IPS-NIHi7 (cell line): Measurements from ENCODE around the gene LTBP2.
A peak's percentile ranks its signal among the peaks of the same experiment; 100 is the strongest.
"Not testable (repeated sequence)": the region's sequence is repeated elsewhere in the genome, so short reads cannot be mapped to it uniquely, and the experiment has no call there.

Experiments
- DNase-seq: peaks from one replicate; pipeline ENCODE4 v3.0.0; 2012; ENCODE audit warnings: mixed read lengths; ENCODE audit errors: extremely low spot score

LTBP2 gene

DNA sequence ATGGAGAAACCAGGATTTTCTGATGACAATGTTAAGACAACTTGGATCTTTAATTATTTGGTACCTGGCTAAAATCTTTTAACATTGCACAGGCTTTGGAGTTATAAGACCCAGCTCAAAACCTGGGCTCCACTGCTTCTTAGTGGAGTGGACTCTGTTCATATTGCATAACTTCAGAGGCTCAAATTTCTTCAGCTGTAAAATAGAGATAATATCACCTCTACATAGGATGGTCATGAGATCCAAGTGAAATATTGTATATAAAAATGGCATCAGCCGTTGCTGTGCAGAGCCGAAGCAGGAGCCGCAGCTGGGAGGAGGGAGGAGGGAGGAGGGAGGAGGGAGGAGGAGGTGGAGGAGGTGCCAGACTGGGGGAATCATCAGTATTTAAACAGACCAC lies 129.5 kb downstream of the LTBP2 start:
- no peak for DNase-seq

DNA sequence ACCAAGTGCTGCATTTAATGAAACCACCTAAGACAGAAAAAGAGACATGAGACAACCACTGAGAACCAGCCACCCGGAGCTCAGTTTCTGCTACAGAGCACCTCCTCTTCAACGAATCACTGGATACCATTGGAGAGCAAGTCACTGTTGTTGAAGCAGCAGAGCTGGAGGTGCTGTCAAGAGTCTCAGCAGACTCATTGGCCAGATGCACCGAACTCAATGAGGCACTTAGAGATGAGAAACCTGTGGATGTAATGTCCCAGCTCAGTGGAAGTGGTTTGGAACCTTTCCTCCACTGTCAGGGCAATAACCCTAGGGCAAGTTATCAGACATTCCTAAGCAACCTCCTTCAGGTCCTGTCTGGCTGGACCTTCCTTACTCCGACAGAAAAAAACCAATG lies 132.0 kb downstream of the LTBP2 start:
- no peak for DNase-seq

DNA sequence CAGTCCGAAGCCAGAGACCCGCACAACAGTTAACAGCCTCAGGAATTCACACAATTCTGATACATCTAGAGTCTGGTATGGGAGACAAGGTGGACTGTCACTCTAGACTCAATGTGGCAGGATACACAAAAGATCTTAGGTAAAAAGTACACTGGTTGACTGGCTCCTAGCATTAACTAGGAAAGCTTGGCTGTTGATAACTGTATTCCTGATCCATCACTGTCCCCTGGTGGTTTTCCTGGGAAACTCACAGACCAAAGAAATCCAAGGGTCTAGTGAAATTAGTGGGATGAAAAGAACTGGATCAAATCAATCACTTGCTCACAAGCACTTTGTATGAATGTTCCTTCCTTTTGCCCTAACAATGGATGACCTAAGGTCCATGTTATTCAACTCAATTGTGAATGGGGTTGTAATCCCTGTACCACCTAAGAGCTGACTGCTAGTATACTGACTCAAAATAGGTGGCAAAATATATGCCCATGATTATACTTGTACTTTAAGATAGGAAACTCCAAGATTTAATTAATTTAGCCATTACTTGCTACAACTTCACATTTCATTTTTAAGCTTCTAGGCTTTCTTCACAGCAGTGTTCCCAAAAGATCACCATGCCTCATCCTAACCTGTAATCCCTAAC lies 132.9 kb downstream of the LTBP2 start:
- peak; percentile 60 for DNase-seq

DNA sequence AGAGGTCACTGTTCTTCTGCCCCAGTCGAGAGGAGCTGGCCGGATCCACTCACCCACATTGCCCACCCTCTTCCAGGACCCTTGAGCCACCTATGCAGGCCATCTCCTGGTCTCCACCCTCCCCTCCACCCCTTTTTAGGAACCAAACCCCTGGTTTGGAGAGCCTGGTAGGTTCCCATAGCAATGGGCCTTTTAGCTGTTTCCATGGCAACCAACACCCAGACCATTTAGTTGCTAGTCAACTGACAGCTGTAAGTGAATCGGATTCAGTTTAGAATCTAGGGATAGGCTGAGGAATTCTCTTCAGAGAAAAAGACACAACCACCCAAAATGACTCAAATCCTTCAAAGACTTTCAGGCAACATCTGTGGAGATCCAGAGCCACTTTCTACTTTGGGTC lies 135.4 kb downstream of the LTBP2 start:
- no peak for DNase-seq

DNA sequence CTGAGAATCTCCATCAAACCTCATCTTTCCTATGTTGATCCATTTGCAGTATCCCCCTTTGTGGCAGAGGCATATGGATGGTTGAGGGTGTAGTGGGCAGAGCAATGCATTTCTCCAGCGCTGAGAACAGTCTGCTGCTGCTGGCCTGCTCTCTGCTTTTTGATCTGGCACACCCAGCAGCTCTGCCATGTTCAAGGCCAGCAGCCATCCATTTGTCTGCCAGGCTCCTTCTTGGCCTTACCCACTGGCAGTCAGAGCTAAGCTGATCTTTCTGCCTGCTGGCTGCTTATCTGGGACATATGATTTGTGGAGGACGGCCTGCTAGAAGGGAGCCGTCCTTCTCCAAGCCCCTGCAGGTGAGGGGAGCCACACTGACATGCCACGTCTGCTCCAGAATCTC lies 135.9 kb downstream of the LTBP2 start:
- no peak for DNase-seq

DNA sequence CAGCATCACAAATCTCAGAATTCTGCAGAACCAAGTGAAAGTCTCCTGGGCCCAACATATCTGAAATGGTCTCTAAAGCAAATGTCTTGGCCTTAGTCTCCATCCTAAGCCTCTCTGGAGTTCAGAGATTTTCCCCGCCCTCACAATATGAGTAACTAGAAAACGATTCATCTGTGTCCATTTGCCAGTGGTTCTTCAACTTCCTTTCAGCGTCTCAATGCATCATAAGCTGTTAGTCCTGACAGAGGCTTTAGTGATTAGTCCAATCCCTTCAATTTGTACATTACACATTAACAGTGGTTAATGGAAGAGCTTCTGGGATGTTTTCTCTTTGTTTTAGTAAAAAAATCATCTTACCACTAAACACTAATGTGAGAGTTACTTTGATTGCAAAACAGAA lies 136.4 kb downstream of the LTBP2 start:
- no peak for DNase-seq

DNA sequence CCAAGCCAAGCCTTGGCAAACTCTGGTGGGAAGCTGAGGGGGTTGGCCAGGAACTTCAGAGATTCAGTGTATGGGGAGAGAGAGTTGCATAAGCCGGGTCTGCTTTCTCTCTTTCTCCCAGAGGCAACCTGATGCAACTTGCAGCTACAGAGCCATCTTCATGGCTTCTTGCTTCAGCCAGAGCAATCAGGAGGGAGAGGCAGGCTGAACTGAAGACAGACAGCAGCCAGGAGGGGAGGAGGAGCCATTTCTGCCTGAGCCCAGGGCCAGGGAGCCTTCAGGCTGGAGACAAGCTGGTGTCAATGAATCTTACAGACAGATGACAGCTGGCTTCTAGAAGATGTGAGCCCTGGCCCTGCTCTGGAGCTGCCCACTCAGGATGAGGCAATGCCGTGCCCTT lies 137.7 kb downstream of the LTBP2 start:
- DNase-seq, result no peak

DNA sequence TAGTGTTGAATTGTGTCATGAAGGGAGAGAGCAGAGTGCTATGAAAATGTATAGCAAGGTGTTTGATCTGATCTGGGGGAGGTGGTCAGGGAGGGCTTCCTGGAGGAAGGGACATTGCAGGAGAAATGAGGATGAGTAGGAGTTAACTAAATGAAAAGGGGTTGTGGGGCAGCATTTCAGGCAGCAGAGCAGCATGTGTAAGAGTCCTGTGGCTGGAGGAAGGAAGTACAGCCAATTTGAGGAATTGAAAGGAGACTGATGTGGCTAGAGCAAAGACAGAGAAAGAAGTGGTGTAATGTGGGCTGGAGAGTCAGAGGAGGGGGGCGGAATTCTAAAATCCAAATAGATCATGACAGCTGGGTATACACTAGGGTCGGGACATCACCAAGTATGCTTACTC lies 139.4 kb downstream of the LTBP2 start:
- DNase-seq, result no peak

DNA sequence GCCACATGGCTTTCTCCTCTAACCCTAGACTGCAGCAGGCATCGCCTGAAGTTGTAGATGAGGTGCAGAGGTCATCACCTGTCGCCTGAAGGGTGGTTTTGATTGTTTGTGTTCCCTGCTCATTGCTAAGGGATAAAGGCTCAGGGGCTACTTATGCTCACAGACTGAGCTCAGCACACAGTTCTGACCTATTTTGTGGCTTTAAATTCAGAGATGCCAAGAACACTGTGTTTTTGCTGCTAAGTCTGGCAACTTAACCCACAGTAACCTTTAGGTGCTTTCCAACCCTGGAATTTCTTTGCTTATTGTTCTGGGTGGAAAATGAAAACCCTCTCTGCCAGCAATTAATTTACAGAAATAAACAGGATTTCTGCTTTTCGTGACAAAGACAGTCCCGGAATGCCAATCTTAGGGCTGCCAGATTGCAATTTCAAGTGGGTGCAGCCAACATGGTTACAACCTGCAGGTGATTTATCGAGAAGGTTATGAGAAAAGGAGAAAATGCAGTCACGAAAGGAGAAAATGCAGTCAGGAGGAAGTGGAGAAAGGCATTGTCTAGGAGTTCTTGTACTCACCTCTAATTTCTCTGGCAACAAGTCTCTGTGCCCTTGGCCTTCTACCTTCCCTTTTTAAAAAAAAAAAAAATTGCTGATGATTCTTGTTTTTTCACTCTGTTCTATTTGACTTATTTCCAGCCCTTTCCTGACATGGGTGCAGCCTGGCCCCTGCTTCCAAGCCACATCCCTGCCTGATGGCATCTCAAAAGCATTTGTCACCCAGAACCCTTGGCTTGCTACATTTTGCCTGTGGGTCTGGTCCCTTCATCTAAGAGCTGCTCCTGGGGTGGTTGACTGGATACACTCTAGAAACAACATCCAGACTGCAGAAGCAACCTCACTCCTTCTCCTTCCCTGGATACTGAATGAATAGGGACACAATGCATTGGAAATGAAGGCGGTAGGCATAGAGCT lies 142.2 kb downstream of the LTBP2 start:
- DNase-seq, result no peak

DNA sequence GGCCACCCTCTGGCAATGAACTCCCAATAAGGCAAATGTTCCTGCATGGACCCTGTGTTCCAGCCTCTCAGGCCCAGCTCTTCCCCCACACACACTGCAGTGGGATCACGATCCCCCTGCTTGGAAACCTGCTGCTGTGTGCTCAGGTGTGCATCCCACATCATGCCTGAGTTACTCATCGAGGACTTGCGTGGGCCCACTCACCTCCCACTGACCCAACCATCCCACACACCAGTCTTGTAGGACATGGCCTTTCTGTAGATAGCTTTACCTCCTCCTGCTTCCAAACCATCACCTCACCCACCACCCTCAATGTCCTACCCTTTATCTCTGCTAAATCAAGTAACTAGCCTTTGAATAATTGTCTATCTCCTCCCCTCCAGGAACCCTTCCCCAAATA lies 143.5 kb downstream of the LTBP2 start:
- no peak for DNase-seq

DNA sequence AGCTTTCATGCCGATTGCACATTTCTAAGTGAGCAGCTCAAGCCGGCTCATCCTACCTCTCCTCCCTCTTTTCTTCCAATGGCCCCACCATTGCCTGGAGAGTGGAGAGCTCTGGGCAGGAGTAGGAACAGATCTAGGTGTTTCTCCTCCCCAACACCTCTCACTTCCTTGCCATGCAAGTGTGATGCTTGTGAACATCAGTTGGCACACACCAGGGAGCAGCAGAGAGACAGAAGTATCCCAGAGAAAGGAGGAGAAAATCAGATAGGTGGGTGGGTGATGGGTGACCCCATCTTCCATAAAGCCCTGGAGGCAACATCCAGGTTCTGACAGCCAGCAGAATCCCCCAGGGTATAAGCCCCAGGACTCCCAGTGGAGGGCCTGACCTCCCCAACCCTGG lies 146.7 kb downstream of the LTBP2 start:
- DNase-seq, result no peak

DNA sequence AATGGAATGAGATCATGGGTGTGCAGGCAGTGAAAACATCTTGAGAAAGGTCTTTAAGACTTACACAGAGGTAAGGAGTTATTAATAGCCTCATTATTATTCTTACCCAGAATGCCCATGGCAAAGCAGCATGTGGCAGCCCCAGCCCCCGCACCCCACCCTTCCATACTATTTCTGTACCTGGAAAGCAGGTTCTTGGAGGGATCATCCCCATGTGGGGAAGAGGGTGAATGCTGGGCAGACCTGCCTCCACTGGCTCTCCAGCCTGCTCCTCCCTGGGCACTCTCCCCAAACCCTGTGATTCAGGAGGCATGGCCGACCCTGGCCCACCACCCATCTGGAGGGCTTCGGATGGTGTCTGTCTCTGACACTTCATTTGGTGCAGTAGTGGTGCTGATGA lies 147.3 kb downstream of the LTBP2 start:
- DNase-seq, result no peak

DNA sequence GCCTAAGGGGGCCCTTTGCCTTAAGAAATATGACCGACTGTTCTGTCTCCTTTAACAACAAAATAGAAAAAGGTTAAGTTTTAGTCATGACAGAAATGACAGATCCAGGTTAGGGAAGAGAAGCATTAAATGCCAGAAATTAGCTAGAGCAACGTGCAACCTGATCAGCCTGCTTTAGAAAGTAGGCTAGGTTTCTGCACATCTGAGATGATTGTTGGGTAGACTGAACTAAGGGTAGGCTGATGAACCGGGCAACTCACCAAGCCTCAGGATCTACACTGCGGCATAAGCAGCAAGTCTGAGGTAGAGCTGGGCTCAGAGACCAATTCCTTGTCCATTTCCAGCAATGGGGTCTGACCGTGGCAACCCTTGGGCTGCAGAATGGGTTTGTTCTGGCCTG lies 148.3 kb downstream of the LTBP2 start:
- DNase-seq, result no peak

DNA sequence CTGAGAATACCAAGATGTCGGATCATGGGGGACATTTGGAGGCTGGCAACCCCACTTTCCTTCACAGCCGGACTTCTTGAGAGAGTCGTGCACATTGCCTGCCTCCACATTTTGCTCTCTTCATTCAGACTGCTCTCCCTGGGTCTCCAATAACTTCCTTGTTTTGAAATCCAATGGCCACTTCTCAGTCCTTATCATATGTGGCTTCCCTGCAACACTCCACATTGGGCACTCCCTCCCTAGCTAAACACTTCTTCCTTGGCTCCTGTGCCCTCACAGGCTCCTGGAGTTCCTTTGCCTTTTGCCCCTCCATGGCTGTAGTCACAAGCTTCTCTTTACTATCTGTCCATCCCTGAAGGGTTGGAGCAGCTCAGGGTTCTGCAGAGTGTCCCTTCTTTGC lies 149.0 kb downstream of the LTBP2 start:
- no peak for DNase-seq

DNA sequence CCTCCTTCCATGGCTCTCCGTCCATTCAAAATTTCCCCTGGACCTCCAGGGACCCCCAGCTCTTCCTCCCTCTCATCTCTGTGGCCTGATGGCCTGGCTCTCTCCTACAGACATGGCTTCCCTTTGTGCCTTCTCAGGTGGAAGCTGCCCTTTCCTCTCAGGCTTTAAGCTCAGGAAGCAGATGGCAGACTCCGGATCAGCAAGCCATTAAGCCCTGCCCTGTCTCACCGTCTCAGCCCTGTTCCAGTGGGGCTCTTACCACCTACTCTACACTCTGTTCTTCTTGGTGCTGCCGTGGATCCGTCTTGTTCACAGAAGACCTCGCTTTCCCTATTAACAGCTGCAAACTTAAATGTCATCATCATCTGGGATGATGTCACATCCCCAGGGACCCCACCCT lies 152.1 kb downstream of the LTBP2 start:
- DNase-seq, result no peak

DNA sequence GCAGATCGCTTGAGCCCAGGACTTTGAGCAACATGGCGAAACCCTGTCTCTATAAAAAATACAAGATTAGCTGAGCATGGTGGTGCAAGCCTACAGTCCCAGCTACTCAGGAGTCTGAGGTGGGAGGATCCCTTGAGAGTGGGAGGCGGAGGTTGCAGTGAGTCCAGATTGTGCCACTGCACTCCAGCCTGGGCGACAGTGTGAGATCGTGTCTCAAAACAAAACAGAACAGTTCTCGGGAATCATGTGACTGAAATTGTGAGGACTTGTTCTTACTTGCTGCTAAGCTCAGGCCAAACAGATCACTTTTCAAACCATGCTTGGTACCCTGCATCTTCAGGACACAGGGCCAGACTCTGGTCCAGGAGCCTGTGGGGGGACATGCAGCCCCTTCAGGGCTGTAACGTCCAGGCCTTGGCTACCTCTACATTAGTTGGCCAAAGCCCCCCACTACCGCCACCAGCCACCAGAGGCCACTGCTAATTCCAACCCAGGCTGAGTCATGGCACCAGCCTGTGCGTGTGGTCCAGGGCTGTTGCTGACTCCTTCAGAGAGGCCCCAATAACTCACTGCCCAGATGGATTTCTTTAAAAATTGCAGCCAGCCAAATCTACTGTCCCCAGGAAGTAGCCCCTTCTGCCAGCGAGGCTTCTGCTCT lies 152.6 kb downstream of the LTBP2 start:
- DNase-seq, result peak; percentile 84

DNA sequence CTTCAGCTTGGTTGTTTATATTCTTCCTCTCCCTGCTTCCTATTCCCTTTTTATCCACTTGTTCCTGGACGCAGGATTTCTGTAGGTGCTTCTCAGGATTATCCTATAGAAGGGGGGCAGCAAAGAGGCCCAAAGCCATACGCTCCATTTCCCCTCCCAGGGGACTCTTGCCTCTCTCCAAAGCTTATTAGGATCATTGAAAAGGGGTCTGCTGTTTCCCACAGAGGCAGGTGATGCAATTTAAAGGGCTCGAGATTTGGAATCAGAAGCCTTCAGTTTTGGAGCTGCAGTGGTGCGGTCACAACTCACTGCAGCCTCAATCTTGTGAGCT lies 154.5 kb downstream of the LTBP2 start:
- DNase-seq, result no peak

DNA sequence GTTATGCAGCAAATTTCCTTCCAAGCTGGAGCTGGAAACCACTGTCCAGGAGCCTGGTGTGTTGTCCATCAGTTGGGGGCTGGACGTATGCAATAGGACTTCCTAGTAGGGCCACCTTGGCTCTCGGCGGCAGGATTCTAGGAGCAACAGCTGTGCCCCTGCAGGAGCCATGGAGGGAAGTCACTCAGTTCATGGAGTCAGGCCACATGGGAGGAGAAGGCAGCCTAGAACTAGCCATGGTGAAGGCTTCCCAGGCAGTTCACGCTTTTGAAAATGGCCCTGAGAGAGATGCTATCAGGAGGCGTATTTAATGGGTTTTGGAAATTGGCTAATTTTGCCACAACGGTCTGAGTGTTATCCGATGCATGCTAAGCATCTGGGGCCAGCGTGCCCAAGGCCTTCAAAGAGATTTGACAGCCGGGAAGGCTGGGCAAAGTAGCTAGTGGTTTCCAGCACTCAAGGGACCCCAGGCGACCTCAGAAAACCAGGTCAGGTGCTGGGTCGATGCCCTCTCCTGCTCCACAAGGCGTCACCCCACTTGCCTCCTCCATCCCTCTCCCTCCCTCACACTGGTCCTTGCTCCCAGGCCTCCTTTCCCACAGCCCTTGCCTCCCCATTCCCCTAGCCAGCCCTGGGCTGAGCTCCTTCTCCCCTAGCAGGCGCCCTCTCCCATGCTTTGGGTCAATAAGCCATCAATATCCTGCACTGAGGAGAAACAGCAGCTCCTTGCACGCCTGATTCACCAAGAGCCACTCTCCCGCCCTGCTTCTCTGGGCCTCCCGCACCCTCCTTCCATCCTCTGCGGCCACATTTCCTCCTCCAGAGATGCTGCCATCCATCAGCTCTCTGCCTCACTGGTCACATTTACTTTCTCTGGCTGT lies 155.1 kb downstream of the LTBP2 start:
- no peak for DNase-seq

DNA sequence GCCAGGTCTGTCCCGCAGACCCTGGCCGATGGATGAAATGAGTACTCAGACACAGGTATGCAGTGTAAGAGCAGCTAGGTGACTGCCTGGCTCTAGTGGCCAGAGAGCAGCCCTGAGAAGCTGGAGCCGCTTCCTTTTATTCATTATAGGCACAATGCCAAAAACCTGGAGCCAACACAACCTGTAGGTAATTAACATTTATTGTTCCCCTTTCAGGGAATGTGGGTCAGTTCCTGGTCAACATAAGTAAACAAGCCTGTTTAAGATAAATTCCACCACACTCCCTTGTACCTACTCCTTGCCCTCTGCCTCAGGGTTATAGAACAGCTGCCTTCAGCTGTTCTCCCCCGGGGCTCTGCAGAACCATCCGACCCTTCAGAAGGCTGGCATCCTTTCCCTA lies 157.6 kb downstream of the LTBP2 start:
- not testable (repeated sequence) for DNase-seq
